K562 (cell line): ENCODE results near the gene ANKRD6. TPM values are rescaled to one million over a fixed set of nuclear protein-coding genes. Genes with fewer than 3 reads are reported as not detected.

Experiments used
- ATF3 ChIP-seq, 2 experiments: fragments of 450-650 bp in 1 of 2; sonication (generic) in 1 of 2; formaldehyde crosslinking in 1 of 2; IDR thresholded peaks in 1 of 2; conservative IDR thresholded peaks in 1 of 2; 2 replicates each; pipeline versions ENCODE4 v1.6.1 to v1.8.1; 2016 to 2023; ENCODE audit warnings: mild to moderate bottlenecking in 2 of 2, moderate library complexity in 2 of 2, inconsistent platforms in 1 of 2, missing genetic modification reagents in 1 of 2
- BACH1 ChIP-seq: fragments of 200-800 bp; sonication (Bioruptor generic); IDR thresholded peaks from 2 replicates; pipeline ENCODE4 v1.6.1; 2016; ENCODE audit warnings: missing genetic modification characterization, missing compliant biosample characterization
- EP300 ChIP-seq: IDR thresholded peaks from 2 replicates; pipeline ENCODE4 v1.6.1; 2012; ENCODE audit warnings: low read length, improper control_type of control experiment
- ETV5 ChIP-seq: sonication (generic); formaldehyde crosslinking; IDR thresholded peaks from 2 replicates; pipeline ENCODE4 v1.4.0; 2020; ENCODE audit warnings: low read depth, mild to moderate bottlenecking, missing genetic modification reagents
- FIP1L1 ChIP-seq: fragments of 200-400 bp; formaldehyde crosslinking; IDR thresholded peaks from 2 replicates; pipeline ENCODE4 v1.6.1; 2018; ENCODE audit warnings: mild to moderate bottlenecking, low read depth, low read length; ENCODE audit not compliant: poor library complexity, severe bottlenecking
- FOXJ2 ChIP-seq: fragments of 200-800 bp; sonication (Bioruptor generic); IDR thresholded peaks from 2 replicates; pipeline ENCODE4 v1.6.1; 2016; ENCODE audit warnings: missing genetic modification characterization, missing compliant biosample characterization
- FOXJ3 ChIP-seq: sonication (generic); formaldehyde crosslinking; IDR thresholded peaks from 2 replicates; pipeline ENCODE4 v1.4.0; 2020; ENCODE audit warnings: mild to moderate bottlenecking, missing genetic modification reagents
- HDAC8 ChIP-seq: fragments of 450-650 bp; IDR thresholded peaks from 2 replicates; pipeline ENCODE4 v1.6.1; 2016; ENCODE audit warnings: mild to moderate bottlenecking, missing genetic modification characterization, moderate library complexity, missing compliant biosample characterization
- MAFK ChIP-seq: IDR thresholded peaks from 2 replicates; pipeline ENCODE4 v1.6.1; 2011; ENCODE audit warnings: low read length, improper control_type of control experiment
- MCM5 ChIP-seq: fragments of 450-650 bp; IDR thresholded peaks from 2 replicates; pipeline ENCODE4 v1.6.1; 2016; ENCODE audit warnings: low read depth
- NKRF ChIP-seq: fragments of 450-650 bp; IDR thresholded peaks from 2 replicates; pipeline ENCODE4 v1.6.1; 2016; ENCODE audit warnings: borderline replicate concordance
- NR0B1 ChIP-seq: fragments of 450-650 bp; IDR thresholded peaks from one replicate; pipeline ENCODE4 v1.6.1; 2018; ENCODE audit warnings: mild to moderate bottlenecking, moderate library complexity; ENCODE audit not compliant: partially characterized antibody
- SOX6 ChIP-seq: fragments of 450-650 bp; IDR thresholded peaks from 2 replicates; pipeline ENCODE4 v1.6.1; 2014; ENCODE audit warnings: mild to moderate bottlenecking
- SP1 ChIP-seq: sonication (generic); formaldehyde crosslinking; IDR thresholded peaks from 2 replicates; pipeline ENCODE4 v1.8.1; 2022; ENCODE audit warnings: mild to moderate bottlenecking, missing genetic modification reagents
- STAT5A ChIP-seq: IDR thresholded peaks from 2 replicates; pipeline ENCODE4 v1.6.1; 2012; ENCODE audit warnings: low read length, inconsistent platforms, borderline replicate concordance
- TCFL5 ChIP-seq: fragments of 250-450 bp; sonication (Bioruptor Pico); conservative IDR thresholded peaks from 2 replicates; pipeline ENCODE4 v1.6.1; 2021; ENCODE audit warnings: mild to moderate bottlenecking, moderate library complexity, matching md5 sums
- ZFX ChIP-seq: sonication (generic); formaldehyde crosslinking; IDR thresholded peaks from 2 replicates; pipeline ENCODE4 v1.8.0; 2022; ENCODE audit warnings: mild to moderate bottlenecking, missing genetic modification reagents, moderate library complexity
- ZNF184 ChIP-seq: sonication (generic); formaldehyde crosslinking; IDR thresholded peaks from 2 replicates; pipeline ENCODE4 v1.5.0; 2020; ENCODE audit warnings: missing genetic modification reagents
- ZNF717 ChIP-seq: fragments of 250-450 bp; sonication (Bioruptor Pico); IDR thresholded peaks from 2 replicates; pipeline ENCODE4 v1.5.0; 2021
- polyA plus RNA-seq, 8 experiments: library from polyadenylated mRNA; depleted of rRNA in 4 of 8; stranded (reverse) in 5 of 8; unstranded in 3 of 8; fragments of >200 nt; fragmentation: Nextera tagmentation in 2 of 8; fragmentation: Illumina TruSeq in 1 of 8; extraction: Ambion mirVana in 2 of 8; extraction: Trizol in 1 of 8; gene quantifications; 2 replicates each; pipeline versions ENCODE4 v1.2.1 to v1.2.3, GENCODE V29; 2011 to 2014; ENCODE audit warnings: inconsistent platforms in 1 of 8, missing spikeins in 1 of 8
- total RNA-seq, 7 experiments: library from RNA; depleted of rRNA in 6 of 7; stranded (reverse); fragments of >200 nt in 6 of 7; fragmentation: Illumina TruSeq in 2 of 7; extraction: Trizol in 2 of 7; gene quantifications; 2 replicates each; pipeline versions ENCODE4 v1.2.1 to v1.2.3, GENCODE V29; 2011 to 2021; ENCODE audit warnings: low replicate concordance in 1 of 7
- TF ChIP-seq, protein P1 (sequence below): IDR thresholded peaks from 2 replicates; pipeline ENCODE4 v1.6.1; 2016; ENCODE audit warnings: missing genetic modification characterization, missing compliant biosample characterization
- TF ChIP-seq, protein P2 (sequence below): fragments of 450-650 bp; formaldehyde crosslinking; IDR thresholded peaks from 2 replicates; pipeline ENCODE4 v1.4.0; 2020; ENCODE audit warnings: mild to moderate bottlenecking, moderate library complexity

ANKRD6 gene
- total and polyA plus RNA-seq, 9 of the 15 experiments (the other 6 are each of a cell fraction or from before 2014, with no cell fraction given) = 0.04 to 0.22 (median 0.08) TPM; not detected in 4

- TF ChIP-seq ETV5 = no peak
- no peak for TF ChIP-seq ZNF717 (CRISPR knock-in tag)
- no peak for TF ChIP-seq NR0B1
- TF ChIP-seq FOXJ2 (tag) = peak; percentile 73; the same call in 1 of the 2 replicates
- TF ChIP-seq ZNF184 (CRISPR knock-in tag) = no peak
- TF ChIP-seq STAT5A = no peak
- no peak for TF ChIP-seq FOXJ3 (CRISPR knock-in tag)
- TF ChIP-seq ATF3 (IDR thresholded peaks at IDR 0.05) = no peak
- no peak for TF ChIP-seq ATF3 (CRISPR knock-in tag; conservative IDR thresholded peaks at IDR 0.05)
- TF ChIP-seq TCFL5 (CRISPR knock-in tag) = no peak
- TF ChIP-seq MAFK = no peak
- no peak for TF ChIP-seq MCM5
- TF ChIP-seq, protein P1, sequence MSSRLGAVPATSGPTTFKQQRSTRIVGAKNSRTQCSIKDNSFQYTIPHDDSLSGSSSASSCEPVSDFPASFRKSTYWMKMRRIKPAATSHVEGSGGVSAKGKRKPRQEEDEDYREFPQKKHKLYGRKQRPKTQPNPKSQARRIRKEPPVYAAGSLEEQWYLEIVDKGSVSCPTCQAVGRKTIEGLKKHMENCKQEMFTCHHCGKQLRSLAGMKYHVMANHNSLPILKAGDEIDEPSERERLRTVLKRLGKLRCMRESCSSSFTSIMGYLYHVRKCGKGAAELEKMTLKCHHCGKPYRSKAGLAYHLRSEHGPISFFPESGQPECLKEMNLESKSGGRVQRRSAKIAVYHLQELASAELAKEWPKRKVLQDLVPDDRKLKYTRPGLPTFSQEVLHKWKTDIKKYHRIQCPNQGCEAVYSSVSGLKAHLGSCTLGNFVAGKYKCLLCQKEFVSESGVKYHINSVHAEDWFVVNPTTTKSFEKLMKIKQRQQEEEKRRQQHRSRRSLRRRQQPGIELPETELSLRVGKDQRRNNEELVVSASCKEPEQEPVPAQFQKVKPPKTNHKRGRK (tag) = no peak
- TF ChIP-seq, protein P2, sequence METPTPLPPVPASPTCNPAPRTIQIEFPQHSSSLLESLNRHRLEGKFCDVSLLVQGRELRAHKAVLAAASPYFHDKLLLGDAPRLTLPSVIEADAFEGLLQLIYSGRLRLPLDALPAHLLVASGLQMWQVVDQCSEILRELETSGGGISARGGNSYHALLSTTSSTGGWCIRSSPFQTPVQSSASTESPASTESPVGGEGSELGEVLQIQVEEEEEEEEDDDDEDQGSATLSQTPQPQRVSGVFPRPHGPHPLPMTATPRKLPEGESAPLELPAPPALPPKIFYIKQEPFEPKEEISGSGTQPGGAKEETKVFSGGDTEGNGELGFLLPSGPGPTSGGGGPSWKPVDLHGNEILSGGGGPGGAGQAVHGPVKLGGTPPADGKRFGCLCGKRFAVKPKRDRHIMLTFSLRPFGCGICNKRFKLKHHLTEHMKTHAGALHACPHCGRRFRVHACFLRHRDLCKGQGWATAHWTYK = no peak
- TF ChIP-seq NKRF = no peak
- TF ChIP-seq SOX6 = peak; percentile 19; the same call in 1 of the 2 replicates
- TF ChIP-seq HDAC8 (tag) = no peak
- no peak for TF ChIP-seq BACH1 (tag)
- no peak for TF ChIP-seq ZFX
- TF ChIP-seq SP1 (CRISPR knock-in tag) = no peak
- peak; percentile 78 for TF ChIP-seq EP300
- no peak for TF ChIP-seq FIP1L1
These were observed 63.1 kb downstream of the ANKRD6 start (continued) for GRCh38 chr6:89495961-89496535.
